Measurements from ENCODE around the gene DNAH2. TPM values are rescaled to one million over a fixed set of nuclear protein-coding genes. Genes with fewer than 3 reads are reported as not detected.

DNAH2 gene
- total and polyA plus RNA-seq, 2 of the 13 experiments (the other 11 are each of a cell fraction or from before 2014, with no cell fraction given) = not detected

GRCh38 chr17:7842380-7843256 lies 125.1 kb downstream of the DNAH2 start (continued):
- TF ChIP-seq DBP (CRISPR knock-in tag; IDR thresholded peaks at IDR 0.05; ENCODE audit: not compliant biosample characterization) = no peak
- TF ChIP-seq ZNF570 (CRISPR knock-in tag; IDR thresholded peaks at IDR 0.05; ENCODE audit: borderline replicate concordance) = no peak
- TF ChIP-seq HMG20B (CRISPR knock-in tag; conservative IDR thresholded peaks at IDR 0.05) = no peak
- TF ChIP-seq NCOA5 (CRISPR knock-in tag; IDR thresholded peaks at IDR 0.05) = no peak
- no peak for TF ChIP-seq SRSF1 (optimal IDR thresholded peaks at IDR 0.05; ENCODE audit: low read depth, low read length)
- TF ChIP-seq CENPT (CRISPR knock-in tag; IDR thresholded peaks at IDR 0.05; ENCODE audit: low read depth) = peak; percentile 50; the same call in 1 of the 2 replicates
- no peak; the same call in 1 of the 2 replicates for TF ChIP-seq MAZ (IDR thresholded peaks at IDR 0.05; ENCODE audit: borderline replicate concordance, low read depth, low read length)
- TF ChIP-seq MAZ (CRISPR knock-in tag; IDR thresholded peaks at IDR 0.05; ENCODE audit: low read depth) = 0 out of 2 replicates have a peak, but pooled peaks have one; percentile 5
- TF ChIP-seq SIN3A (IDR thresholded peaks at IDR 0.05; ENCODE audit: borderline replicate concordance, low read depth, low read length) = peak; percentile 31; the same call in 1 of the 2 replicates
- TF ChIP-seq SRY (CRISPR knock-in tag; IDR thresholded peaks at IDR 0.05) = 0 out of 2 replicates have a peak, but pooled peaks have one; percentile 50
- TF ChIP-seq ZNF776 (CRISPR knock-in tag; IDR thresholded peaks at IDR 0.05) = 0 out of 2 replicates have a peak, but pooled peaks have one; percentile 9
- TF ChIP-seq POLR2A (IDR thresholded peaks at IDR 0.05; ENCODE audit: insufficient read depth in 1 of 2, low read depth in 2 of 2, low read length in 2 of 2) = peak in 1 of 2 experiments; percentile 49; a peak in 1 of 4 replicates
- no peak for TF ChIP-seq GTF2F1 (IDR thresholded peaks at IDR 0.05; ENCODE audit: low read length)
- peak; percentile 12 to 39; a peak in 2 of 4 replicates for TF ChIP-seq MAFK (conservative IDR thresholded peaks at IDR 0.05 in 1 of 2, IDR thresholded peaks at IDR 0.05 in 1 of 2; ENCODE audit: low read length in 2 of 2)
- TF ChIP-seq ZNF768 (CRISPR knock-in tag; IDR thresholded peaks at IDR 0.05) = no peak
- TF ChIP-seq TEAD3 (CRISPR knock-in tag; optimal IDR thresholded peaks at IDR 0.05; ENCODE audit: borderline replicate concordance) = peak; percentile 76
- TF ChIP-seq ZNF317 (CRISPR knock-in tag; IDR thresholded peaks at IDR 0.05) = 0 out of 2 replicates have a peak, but pooled peaks have one; percentile 7
- TF ChIP-seq, protein P1, sequence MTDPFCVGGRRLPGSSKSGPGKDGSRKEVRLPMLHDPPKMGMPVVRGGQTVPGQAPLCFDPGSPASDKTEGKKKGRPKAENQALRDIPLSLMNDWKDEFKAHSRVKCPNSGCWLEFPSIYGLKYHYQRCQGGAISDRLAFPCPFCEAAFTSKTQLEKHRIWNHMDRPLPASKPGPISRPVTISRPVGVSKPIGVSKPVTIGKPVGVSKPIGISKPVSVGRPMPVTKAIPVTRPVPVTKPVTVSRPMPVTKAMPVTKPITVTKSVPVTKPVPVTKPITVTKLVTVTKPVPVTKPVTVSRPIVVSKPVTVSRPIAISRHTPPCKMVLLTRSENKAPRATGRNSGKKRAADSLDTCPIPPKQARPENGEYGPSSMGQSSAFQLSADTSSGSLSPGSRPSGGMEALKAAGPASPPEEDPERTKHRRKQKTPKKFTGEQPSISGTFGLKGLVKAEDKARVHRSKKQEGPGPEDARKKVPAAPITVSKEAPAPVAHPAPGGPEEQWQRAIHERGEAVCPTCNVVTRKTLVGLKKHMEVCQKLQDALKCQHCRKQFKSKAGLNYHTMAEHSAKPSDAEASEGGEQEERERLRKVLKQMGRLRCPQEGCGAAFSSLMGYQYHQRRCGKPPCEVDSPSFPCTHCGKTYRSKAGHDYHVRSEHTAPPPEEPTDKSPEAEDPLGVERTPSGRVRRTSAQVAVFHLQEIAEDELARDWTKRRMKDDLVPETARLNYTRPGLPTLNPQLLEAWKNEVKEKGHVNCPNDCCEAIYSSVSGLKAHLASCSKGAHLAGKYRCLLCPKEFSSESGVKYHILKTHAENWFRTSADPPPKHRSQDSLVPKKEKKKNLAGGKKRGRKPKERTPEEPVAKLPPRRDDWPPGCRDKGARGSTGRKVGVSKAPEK (CRISPR knock-in tag; IDR thresholded peaks at IDR 0.05; ENCODE audit: borderline replicate concordance) = no peak
- TF ChIP-seq, protein P2, sequence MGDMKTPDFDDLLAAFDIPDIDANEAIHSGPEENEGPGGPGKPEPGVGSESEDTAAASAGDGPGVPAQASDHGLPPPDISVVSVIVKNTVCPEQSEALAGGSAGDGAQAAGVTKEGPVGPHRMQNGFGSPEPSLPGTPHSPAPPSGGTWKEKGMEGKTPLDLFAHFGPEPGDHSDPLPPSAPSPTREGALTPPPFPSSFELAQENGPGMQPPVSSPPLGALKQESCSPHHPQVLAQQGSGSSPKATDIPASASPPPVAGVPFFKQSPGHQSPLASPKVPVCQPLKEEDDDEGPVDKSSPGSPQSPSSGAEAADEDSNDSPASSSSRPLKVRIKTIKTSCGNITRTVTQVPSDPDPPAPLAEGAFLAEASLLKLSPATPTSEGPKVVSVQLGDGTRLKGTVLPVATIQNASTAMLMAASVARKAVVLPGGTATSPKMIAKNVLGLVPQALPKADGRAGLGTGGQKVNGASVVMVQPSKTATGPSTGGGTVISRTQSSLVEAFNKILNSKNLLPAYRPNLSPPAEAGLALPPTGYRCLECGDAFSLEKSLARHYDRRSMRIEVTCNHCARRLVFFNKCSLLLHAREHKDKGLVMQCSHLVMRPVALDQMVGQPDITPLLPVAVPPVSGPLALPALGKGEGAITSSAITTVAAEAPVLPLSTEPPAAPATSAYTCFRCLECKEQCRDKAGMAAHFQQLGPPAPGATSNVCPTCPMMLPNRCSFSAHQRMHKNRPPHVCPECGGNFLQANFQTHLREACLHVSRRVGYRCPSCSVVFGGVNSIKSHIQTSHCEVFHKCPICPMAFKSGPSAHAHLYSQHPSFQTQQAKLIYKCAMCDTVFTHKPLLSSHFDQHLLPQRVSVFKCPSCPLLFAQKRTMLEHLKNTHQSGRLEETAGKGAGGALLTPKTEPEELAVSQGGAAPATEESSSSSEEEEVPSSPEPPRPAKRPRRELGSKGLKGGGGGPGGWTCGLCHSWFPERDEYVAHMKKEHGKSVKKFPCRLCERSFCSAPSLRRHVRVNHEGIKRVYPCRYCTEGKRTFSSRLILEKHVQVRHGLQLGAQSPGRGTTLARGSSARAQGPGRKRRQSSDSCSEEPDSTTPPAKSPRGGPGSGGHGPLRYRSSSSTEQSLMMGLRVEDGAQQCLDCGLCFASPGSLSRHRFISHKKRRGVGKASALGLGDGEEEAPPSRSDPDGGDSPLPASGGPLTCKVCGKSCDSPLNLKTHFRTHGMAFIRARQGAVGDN (CRISPR knock-in tag; IDR thresholded peaks at IDR 0.05) = peak; percentile 62
- TF ChIP-seq DR1 (CRISPR knock-in tag; IDR thresholded peaks at IDR 0.05) = peak; percentile 25; the same call in 1 of the 2 replicates
- TF ChIP-seq POLR2AphosphoS2 (IDR thresholded peaks at IDR 0.05; ENCODE audit: low read depth, low read length) = no peak
- TF ChIP-seq DMAP1 (CRISPR knock-in tag; IDR thresholded peaks at IDR 0.05) = peak; percentile 60
- TF ChIP-seq WIZ (CRISPR knock-in tag; IDR thresholded peaks at IDR 0.05) = 0 out of 2 replicates have a peak, but pooled peaks have one; percentile 16
